ENCODE measurements around the gene DCPS.

- no peak for TF ChIP-seq CTCF (conservative IDR thresholded peaks at IDR 0.05)
- no peak for TF ChIP-seq EZH2 (IDR thresholded peaks at IDR 0.05; ENCODE audit: low read depth)
Measured at GRCh38 chr11:126352163-126352562, 48.3 kb downstream of the DCPS start.
